Right atrium auricular region (tissue), 2 donors: ENCODE measurements around the gene SLIT2. TPM values are rescaled to one million over a fixed set of nuclear protein-coding genes. Genes with fewer than 3 reads are reported as not detected.

Experiments used
- DNase-seq: peaks from one replicate; pipeline ENCODE4 v3.0.0-alpha.2; 2019; ENCODE audit warnings: low spot score
- H3K27ac ChIP-seq, 2 donors: fragments of 200-600 bp; sonication (generic); 1 replicate in 1 of 2; 2 replicates in 1 of 2; pipeline ENCODE4 v1.5.1; 2016 to 2019
- H3K27me3 ChIP-seq, 2 donors: fragments of 200-600 bp; sonication (generic); one replicate each; pipeline versions ENCODE4 v1.5.1 to v1.6.0; 2017 to 2019
- H3K36me3 ChIP-seq: fragments of 200-600 bp; sonication (generic); one replicate; pipeline ENCODE4 v1.5.1; 2016
- H3K4me1 ChIP-seq, 2 donors: fragments of 200-600 bp; sonication (generic); one replicate each; pipeline versions ENCODE4 v1.5.1 to v1.6.0; 2017 to 2019
- H3K4me3 ChIP-seq, 2 donors: fragments of 200-600 bp; sonication (generic); 1 replicate in 1 of 2; 2 replicates in 1 of 2; pipeline ENCODE4 v1.5.1; 2017 to 2019; ENCODE audit warnings: mild to moderate bottlenecking in 1 of 2, moderate library complexity in 1 of 2
- H3K9me3 ChIP-seq, 2 donors: fragments of 200-600 bp; sonication (generic); one replicate each; pipeline ENCODE4 v1.5.1; 2019
- total RNA-seq, 2 donors: library from RNA; depleted of rRNA; stranded (reverse); fragments of >200 nt; gene quantifications; one replicate each; pipeline ENCODE4 v1.1.0, GENCODE V29; 2016
- TF ChIP-seq, protein P1 (sequence below), 2 donors: fragments of 200-600 bp; sonication (generic); IDR thresholded peaks; one replicate each; pipeline ENCODE4 v1.5.1; 2019; ENCODE audit warnings: antibody characterized with exemption in 2 of 2

The SLIT2 gene
- total RNA-seq, 2 donors from 2014 or later, result 6.7 to 12.1 TPM

GRCh38 chr4:20253283-20253734 is 1.6 kb downstream of the SLIT2 start:
- H3K27ac ChIP-seq, result peak overlapping the region in 1 of 2 donors; percentile 61
- H3K27me3 ChIP-seq, result no peaks in the 10 kb centered on the region
- H3K36me3 ChIP-seq, result no peaks in the 10 kb centered on the region
- peaks cover 0 to 13% of the 10 kb centered on the region in 2 donors for H3K4me1 ChIP-seq
- H3K4me3 ChIP-seq, result peak overlapping the region; percentile 54 to 56
- H3K9me3 ChIP-seq, result no peaks in the 10 kb centered on the region
- no peak for DNase-seq
- TF ChIP-seq, protein P1, sequence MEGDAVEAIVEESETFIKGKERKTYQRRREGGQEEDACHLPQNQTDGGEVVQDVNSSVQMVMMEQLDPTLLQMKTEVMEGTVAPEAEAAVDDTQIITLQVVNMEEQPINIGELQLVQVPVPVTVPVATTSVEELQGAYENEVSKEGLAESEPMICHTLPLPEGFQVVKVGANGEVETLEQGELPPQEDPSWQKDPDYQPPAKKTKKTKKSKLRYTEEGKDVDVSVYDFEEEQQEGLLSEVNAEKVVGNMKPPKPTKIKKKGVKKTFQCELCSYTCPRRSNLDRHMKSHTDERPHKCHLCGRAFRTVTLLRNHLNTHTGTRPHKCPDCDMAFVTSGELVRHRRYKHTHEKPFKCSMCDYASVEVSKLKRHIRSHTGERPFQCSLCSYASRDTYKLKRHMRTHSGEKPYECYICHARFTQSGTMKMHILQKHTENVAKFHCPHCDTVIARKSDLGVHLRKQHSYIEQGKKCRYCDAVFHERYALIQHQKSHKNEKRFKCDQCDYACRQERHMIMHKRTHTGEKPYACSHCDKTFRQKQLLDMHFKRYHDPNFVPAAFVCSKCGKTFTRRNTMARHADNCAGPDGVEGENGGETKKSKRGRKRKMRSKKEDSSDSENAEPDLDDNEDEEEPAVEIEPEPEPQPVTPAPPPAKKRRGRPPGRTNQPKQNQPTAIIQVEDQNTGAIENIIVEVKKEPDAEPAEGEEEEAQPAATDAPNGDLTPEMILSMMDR (IDR thresholded peaks at IDR 0.05), result no peak

DNA sequence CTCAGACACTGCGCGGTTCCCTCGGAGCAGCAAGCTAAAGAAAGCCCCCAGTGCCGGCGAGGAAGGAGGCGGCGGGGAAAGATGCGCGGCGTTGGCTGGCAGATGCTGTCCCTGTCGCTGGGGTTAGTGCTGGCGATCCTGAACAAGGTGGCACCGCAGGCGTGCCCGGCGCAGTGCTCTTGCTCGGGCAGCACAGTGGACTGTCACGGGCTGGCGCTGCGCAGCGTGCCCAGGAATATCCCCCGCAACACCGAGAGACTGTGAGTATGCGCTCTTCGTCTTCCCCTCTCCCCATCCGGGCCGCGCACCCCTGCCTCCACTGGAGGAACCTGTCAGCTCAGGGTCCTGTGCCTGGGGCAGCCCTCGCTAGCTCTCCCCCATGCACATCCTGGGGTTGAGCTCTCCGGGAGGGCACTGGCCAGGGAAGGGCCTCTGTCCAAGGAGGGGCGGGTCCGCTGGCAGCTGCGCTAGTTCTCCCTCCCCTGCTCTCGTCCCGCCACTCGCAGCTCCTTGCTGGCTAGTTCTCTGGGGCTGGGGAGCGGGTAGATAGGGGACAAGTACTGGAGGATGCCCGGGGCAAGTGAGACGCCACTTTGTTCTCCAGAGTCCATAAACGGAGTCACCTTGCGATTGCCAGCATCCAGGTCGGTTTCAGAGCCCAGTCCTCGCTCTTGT is 2.2 kb downstream of the SLIT2 start:
- Histone ChIP-seq H3K36me3 (no peaks in the 10 kb centered on the region), H3K9me3 (no peaks in the 10 kb centered on the region), H3K4me1 (peaks cover 0 to 13% of the 10 kb centered on the region in 2 donors), H3K27me3 (no peaks in the 10 kb centered on the region), H3K4me3 (peak overlapping the region; percentile 54 to 56), H3K27ac (peak overlapping the region in 1 of 2 donors; percentile 61)
- DNase-seq, result no peak
- TF ChIP-seq, protein P1 (IDR thresholded peaks at IDR 0.05), result no peak

- no peaks in the 10 kb centered on the region for H3K9me3 ChIP-seq
- DNase-seq, result no peak
- peak overlapping the region; percentile 14 to 61 for H3K27ac ChIP-seq
- no peaks in the 10 kb centered on the region for H3K27me3 ChIP-seq
- peak overlapping the region; percentile 54 to 56 for H3K4me3 ChIP-seq
- TF ChIP-seq, protein P1 (IDR thresholded peaks at IDR 0.05), result no peak
- H3K4me1 ChIP-seq, result peaks cover 0 to 13% of the 10 kb centered on the region in 2 donors
- no peaks in the 10 kb centered on the region for H3K36me3 ChIP-seq
Observed at GRCh38 chr4:20254511-20255250, 3.0 kb downstream of the SLIT2 start.

GRCh38 chr4:20255251-20255586 is 3.5 kb downstream of the SLIT2 start:
- no peaks in the 10 kb centered on the region for H3K9me3 ChIP-seq
- peaks cover 0 to 13% of the 10 kb centered on the region in 2 donors for H3K4me1 ChIP-seq

DNA sequence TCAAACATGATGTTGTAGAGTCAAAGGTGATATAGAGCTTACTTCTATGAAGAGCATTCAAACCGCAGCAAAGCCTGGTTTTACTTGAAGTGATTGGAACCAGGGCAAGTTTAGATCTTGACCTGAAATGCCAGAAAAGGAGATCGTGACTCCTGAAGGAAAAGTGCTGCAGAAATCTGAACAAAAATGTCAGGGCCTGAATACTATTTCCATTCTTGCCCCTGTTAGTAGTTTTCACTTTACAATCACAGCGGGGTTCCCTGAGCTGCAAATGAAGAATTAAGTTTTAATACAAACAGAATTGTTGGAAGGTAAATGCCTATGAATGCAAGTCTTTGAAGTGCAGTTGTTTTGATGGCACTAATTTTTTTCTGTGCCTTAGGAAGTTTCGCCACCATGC is 4.1 kb downstream of the SLIT2 start:
- no peaks in the 10 kb centered on the region for H3K27me3 ChIP-seq
- H3K36me3 ChIP-seq, result no peaks in the 10 kb centered on the region
- no peaks in the 10 kb centered on the region for H3K9me3 ChIP-seq
- TF ChIP-seq, protein P1 (IDR thresholded peaks at IDR 0.05), result no peak
- H3K27ac ChIP-seq, result peak overlapping the region in 1 of 2 donors; percentile 61
- no peak for DNase-seq
- peak overlapping the region; percentile 54 to 56 for H3K4me3 ChIP-seq
- H3K4me1 ChIP-seq, result peaks cover 0 to 13% of the 10 kb centered on the region in 2 donors

More at GRCh38 chr4:20255251-20255586, 3.5 kb downstream of the SLIT2 start:
- H3K4me3 ChIP-seq, result peak overlapping the region; percentile 54 to 56
- no peak for DNase-seq
- no peaks in the 10 kb centered on the region for H3K27me3 ChIP-seq
- TF ChIP-seq, protein P1 (IDR thresholded peaks at IDR 0.05), result no peak
- H3K36me3 ChIP-seq, result no peaks in the 10 kb centered on the region
- H3K27ac ChIP-seq, result peak overlapping the region; percentile 14 to 61
